Stromal cell of bone marrow (primary cell): ENCODE data around the gene DRC3.
"Not testable (repeated sequence)": the region's sequence is repeated elsewhere in the genome, so short reads cannot be mapped to it uniquely, and the experiment has no call there.

Source experiments
- DNase-seq: peaks from one replicate; pipeline ENCODE4 v3.0.0-alpha.2; 2012; ENCODE audit warnings: low read depth

Gene DRC3

DNA sequence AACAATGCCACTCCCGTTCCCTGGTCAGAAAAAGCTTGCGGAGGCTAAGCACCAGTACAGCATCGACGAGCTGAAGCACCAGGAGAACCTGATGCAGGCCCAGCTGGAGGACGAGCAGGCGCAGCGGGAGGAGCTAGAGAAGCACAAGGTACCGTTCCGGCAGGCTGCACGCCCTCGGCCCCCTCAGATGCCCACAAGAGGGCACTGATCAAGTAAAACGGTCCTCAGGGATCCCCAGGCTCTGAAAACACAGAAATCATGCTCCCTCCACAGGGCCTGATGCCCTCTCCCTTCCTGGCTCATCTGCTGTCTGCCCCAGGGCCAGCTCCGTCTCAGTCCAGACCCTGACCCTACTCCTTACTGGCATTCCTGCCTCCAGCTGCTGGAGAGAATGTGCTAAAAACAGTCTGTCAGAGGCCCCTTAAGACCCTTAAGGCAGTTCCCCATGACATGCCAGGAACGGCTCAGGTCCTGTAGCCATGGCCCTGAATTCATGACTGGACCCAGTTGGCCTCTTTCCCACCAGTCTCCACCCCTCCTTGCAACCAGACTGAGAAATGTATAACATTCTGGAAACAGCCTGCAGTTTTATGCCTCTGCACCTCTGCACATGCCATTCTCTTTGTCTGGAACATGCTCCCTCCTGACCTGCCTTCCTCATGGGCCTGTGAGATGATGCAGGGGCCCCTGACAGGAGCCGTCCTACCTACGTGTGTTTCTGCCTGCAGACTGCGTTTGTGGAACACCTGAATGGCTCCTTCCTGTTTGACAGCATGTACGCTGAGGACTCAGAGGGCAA lies 21.8 kb downstream of the DRC3 start:
- DNase-seq = no peak

DNA sequence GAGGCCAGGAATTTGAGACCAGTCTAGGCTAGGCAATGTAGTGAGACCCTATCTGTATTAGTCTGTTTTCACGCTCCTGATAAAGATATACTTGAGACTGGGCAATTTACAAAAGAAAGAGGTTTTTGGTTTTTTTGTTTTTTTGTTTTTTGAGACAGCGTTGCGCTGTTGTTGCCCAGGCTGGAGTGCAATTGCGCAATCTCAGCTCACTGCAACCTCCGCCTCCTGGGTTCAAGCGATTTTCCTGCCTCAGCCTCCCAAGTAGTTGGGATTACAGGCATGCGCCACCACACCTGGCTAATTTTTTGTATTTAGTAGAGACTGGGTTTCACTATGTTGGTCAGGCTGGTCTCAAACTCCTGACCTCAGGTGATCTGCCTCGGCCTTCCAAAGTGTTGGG lies 23.2 kb downstream of the DRC3 start:
- not testable (repeated sequence) for DNase-seq

DNA sequence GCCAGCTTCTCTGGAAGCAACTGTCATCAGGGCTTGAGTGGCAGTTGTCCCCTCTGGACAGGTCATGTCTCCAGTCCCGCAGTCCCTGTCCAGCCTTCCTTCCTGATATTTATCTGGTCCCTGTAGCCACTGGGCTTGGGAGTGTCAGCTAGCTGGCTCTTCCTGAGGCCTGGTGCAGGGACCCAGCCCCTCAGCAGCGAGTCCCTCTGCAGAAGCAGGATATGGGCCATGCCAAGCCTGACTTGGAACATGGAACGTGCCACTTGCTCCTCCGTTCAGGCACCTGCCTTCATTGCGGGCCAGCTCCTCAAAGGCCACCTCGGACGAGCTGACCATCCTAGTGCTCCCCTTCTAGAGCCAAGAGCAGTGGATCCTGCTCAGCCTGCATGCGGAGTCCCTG lies 26.3 kb downstream of the DRC3 start:
- DNase-seq = no peak

DNA sequence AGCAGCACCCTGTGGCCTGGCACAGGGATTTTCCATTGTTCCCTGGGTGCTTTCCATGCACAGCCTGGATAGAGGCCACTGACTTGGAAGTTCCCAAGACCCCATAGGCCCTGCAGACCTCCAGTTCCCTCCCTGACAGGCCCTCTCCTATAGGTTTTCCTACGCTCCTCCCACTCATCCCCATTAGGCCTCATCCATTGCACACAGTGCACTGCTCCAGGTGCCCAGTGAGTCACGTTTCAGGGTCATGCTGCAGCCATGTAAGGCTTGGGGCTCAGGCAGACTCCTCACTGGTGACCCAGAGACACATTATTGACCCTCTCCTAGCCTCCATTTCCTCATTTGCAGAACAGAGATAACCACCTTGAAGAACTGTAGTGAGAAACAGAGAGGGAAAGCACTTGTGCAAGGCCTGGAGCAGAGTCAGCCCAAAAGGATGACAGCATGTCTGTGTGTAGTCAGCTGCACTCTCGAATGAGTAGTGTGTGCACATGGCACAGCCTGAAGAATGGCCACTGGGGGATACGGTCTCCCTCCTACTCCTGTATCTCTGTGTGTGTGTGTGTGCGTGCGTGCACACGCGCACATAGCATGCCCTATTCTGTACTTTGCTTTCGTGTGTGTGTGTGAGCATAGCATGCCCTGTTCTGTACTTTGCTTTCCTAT lies 26.8 kb downstream of the DRC3 start:
- DNase-seq = no peak

DNA sequence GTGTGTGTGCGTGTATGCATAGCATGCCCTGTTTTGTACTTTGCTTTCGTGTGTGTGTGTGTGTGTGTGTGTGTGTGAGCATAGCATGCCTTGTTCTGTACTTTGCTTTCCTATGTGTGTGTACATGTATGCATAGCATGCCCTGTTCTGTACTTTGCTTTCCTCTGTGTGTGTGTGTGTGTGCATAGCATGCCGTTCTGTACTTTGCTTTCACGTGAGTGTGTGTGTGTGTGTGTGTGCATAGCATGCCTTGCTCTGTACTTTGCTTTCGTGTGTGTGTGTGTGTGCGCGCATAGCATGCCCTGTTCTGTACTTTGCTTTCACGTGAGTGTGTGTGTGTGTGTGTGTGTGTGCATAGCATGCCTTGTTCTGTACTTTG lies 27.4 kb downstream of the DRC3 start:
- no peak for DNase-seq

DNA sequence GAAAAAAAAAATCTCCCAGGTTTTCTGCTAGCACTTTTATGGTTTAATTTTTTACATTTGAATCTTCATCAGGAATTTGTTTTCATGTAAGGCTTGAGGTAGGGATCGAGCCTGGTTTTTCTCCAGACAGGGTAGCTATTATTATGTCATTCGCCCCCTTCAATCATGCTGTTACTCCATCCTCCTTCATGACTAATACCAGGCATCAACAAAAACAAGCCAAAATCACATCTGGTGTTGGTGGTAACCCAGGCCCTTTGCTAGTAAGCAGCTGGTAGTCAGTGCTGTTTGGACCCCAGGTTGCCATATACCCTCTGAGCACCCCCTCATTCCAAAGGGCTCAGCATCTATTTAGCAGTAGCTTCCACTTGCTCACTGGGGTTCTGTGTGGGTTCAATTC lies 29.5 kb downstream of the DRC3 start:
- no peak for DNase-seq

DNA sequence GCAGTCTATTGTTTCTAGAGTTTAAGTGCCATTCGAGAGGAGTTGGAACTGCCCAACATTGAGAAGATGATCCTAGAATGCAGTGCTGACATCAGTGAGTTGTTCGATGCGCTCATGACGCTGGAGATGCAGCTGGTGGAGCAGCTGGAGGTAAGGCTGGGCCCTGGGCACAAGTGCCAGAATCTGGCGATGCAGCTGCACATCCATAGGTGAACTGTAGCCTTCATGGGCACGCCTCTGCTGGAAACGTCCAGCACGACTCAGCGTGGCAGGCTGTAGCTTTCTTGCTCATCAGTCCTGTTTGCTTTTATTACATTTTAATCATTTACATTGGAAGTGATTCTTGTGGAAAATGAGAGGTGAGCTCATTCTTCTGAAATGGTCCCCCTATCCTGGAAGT lies 31.7 kb downstream of the DRC3 start:
- no peak for DNase-seq

DNA sequence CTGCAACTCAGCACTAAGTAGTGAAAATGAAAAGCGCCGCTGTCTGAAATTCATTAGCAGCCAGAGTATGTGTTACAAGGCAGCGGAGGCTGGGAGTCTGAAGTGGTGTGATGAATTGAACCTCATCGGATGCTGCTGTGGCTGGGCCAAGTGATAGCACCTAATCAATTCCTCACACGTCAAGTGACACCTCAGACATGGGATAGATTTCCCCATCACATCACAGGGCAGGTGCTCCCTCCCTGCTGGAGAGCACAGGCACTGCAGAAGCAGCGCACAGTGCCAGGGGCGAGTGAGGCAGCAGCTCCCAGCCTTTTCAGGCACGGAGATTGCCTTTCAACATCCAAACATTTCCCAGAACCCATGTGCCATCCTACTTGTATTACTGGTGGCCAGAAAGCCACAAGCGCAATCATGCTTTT lies 32.2 kb downstream of the DRC3 start:
- no peak for DNase-seq

DNA sequence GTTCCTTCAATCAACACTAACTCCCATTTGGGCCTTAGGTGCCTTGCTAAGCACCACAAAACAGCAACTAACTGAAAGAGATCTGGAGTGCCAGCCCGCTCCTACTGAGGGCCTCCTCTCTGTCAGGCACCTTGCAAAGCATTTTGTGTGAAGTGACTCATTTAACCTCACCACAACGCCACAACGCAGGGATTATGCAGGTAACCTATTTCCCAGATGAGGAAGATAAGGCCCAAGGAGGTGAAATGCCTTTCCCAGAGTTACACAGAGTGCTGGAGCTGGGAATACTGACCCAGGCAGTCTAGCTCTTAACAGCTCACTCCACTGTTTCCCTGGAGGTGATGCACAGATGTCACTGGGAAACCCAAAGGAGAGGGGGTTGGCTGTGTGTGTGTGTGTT lies 32.8 kb downstream of the DRC3 start:
- DNase-seq = no peak

DNA sequence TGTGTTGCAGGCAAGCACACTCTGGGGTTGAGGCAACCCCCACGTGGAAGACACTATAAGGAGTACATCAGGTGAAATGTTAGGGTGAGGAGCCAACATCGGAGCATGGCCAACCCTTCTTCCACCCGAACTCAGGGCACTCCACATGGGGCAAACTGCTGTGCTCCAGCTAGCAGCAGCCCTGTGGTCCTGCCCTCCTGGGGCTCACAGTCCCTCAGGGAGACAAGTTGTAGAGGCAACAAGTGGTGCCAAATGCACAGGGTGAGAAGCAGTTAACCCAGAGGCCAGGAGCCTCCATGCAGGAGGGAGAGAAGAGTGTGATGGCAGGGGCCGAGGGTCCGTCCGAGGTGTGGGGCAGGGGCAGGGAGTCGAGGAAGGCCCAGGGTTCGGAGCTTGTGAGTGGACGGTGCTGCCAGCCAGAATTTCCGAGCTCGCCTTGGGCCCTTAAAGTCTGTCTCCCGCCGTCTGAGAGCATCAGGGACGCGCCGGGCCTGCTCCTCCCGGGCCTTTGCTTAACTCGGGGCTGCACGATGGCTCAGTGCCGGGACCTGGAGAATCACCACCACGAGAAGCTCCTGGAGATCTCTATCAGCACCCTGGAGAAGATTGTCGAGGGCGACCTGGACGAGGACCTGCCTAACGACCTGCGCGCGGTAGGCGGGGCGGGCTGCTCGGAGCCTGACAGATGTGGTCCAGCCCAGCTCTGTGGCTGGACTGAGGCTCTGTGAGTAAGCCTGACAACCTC lies 34.0 kb downstream of the DRC3 start:
- no peak for DNase-seq

DNA sequence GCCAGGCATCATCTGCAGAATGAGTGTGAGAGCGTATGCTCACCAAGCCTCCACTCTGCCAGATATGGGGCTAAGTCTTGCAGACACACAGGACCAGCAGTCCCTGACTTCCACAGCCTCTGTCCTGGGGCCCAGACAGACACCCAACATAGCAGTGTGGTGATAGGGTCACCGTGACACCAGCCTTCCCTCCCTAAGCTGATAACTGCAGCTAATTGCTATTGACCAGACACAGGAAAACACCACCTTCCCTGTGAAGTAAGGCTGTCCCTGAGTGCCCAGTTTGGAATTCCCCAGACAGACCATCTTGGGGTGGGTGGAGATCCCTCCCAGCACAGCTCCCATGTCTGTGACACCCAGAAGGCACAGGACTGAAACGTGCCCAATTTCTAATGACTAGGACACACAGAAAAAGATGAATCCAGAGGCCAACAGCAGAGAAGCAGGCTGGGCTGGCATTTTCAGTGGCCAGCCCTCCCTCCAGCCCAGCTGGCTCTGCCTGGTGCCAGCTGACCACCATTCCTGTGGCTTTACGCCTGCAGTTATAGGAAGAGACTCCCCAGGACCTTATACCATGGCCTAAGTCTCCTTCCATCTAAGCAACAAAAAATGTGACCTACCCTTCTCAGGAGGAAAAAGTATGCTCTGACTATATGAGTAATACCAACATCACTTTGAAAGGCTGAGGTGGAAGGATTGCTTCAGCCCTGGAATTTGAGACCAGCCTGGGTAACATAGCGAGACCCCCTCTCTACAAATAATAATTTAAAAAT lies 36.0 kb downstream of the DRC3 start:
- no peak for DNase-seq

DNA sequence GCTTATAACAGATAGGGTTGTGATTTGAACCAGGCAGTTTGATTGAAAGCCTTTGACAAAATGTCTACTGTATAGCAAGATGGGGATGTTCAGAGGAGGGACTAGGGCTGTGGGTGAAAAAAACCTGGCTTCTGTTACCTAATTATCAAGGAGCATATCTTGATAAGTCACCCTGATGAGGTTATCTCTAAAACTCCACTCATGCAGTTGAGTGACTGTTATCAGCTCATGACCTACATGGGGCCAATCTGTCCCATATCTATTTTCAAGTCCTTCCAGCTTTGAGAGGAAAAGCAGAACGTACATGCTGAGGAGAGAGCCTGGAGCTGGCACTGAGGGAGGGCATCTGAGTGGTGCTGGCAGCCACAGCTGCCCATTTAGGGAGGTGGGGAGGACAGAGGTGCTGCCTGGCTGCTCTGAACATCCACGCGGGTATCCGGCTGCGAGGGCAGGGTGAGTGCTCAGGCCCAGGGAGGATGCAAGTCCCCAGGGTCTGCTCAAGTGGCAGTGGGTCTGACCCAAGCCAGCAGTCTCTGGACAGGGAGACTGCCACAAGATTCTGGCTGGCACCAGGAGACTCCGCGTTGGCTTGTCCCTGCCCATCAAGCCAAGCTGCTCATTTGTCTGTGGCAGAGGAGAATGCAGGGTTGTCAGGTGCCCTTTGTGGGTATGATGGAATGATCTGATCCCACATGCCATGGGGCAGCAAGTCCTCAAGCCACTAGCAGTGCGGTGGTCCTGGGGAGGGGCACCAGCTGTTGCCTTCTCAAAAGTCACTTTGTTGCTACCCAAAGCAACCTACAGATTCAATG lies 37.2 kb downstream of the DRC3 start:
- no peak for DNase-seq

DNA sequence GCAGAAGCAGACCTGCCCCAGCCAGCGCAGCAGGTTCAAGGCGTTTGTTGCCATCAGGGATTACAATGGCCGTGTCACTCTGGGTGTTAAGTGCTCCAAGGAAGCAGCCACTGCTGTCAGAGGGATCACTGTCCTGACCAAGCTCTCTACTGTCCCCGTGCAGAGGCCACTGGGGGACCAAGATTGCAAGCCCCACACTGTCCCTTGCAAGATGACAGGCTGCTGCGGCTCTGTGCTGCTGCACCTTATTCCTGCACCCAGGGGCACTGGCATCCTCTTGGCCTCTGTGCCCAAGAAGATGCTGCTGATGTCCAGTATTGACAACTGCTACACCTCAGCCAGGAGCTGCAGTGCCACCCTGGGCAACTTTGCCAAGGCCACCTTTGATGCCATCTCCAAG lies 38.6 kb downstream of the DRC3 start:
- no peak for DNase-seq

DNA sequence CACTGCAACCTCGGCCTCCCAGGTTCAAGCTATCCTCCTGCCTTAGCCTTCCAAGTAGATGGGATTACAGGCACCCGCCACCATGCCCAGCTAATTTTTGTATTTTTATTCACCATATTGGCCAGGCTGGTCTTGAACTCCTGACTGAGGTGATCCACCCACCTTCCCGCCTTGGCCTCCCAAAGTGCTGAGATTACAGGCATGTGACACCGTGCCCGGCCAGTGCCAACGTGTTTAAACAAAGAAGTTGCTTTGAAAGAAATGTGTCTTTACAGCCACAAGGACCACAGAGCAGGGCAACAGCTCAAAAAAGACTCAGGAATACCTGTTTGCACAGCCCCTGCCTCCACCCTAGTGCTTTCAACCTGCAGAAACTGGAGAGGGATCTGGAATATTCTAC lies 41.3 kb downstream of the DRC3 start:
- DNase-seq = no peak

DNA sequence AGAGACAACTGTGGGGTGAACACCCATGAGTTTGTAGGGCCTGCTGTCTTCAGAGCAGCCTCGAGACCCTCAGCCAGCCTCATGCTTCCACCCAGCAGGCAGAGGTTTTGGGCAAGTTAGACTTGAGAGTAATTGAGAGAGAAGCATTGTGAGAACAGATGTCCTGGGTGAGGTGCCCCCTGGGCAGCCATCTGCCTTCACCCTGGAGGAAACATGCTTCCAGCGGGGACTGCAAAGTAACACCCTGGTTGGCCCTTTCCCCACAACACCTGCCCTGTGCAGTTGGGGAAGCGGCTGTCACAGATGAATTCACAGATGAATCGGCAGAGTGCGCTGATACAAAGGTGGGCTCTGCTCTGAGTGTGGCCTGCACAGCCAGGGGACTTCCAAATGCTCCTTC lies 42.9 kb downstream of the DRC3 start:
- no peak for DNase-seq

DNA sequence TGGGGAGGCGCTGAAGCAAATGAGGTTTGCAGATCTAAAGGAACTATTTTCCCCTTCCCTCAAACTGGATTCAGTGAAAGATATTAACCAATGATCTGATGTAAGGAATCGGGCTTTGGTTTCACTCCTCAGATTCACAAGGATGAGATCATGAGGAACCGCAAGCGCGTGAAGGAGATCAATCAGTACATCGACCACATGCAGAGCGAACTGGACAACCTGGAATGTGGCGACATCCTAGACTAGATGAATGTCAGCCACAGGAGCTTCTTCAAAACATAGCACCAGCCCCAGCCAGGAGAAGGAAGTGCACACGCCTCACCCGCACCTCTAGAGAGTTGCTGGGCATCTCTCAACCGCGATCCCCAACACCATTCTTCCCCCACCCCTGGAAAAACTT lies 43.8 kb downstream of the DRC3 start:
- DNase-seq = no peak

DNA sequence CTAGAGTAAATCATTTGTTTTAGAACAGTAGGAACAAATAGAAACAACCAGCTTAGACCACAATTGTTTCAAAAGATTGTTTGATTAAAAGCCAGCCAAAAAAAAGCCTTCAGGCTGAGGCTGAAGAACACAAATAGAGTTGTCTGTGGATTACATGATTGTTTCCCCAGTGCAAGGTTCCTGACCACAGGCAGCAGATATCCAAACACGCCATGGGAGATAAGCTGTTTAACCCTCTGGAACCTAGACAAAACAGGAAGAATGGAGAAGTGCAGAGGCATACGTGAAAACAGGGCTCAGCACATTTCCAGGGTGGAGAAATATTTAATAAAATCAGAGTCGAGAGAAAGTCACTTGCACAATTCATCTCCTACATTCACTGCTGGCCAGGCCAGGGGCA lies 45.3 kb downstream of the DRC3 start:
- no peak for DNase-seq

DNA sequence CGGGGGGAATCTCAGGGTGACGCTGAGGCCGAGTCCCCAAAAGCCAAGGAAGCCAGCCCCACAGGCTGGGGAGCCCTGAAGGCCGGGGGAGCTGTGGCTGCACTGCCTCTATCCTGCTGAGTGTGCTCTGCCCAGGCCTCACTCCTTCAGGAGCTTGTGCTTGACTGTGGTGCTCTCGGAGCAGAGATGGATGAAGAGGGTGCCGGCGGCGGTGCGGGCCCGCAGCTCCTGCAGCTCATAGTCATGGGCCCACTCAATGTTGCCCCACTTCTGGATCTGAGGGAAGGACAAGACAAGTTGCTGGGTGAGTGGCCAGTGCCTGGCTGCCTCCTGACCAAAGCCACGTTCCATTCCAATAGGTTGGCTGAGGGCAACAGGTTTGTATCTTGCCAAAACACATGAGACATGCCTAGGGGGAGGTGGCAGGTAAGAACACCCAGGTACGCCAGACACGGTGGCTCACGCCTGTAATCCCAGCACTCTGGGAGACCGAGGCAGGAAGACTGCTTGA lies 45.8 kb downstream of the DRC3 start:
- DNase-seq = no peak

DNA sequence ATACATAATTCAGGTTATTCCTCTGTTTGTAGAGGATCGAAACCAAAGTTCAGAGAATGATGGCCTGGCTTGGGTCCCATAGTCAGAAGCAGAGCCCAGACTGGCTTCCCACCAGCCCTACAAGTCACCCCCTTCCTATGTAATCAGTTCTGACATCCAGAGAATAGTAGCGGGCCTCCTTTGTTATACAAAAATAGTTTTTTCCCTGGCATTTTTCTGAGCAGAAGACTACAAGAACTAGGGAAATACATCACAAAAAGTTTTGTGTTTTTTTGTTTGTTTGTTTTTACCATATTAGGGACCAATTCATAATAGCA lies 47.1 kb downstream of the DRC3 start:
- DNase-seq = no peak

DNA sequence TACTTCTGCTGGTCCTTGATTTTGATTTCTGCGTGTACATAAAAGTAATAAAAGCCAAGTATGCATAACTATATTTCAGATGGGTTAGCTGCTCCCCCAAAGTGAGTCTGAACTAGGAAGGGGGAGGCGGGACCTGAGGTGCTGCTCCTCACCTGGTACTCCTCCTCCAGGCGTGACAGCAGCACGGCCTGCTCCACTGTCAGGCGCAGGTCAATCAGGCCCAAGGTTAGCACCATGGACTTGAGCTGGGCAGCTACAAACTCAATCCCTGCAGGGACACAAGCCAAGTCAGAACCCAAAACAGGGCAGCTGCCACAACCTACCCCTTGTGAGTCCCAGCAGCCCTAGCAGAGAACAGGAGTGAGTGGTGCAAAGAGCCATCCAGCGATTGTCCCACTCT lies 48.3 kb downstream of the DRC3 start:
- DNase-seq = no peak

DNA sequence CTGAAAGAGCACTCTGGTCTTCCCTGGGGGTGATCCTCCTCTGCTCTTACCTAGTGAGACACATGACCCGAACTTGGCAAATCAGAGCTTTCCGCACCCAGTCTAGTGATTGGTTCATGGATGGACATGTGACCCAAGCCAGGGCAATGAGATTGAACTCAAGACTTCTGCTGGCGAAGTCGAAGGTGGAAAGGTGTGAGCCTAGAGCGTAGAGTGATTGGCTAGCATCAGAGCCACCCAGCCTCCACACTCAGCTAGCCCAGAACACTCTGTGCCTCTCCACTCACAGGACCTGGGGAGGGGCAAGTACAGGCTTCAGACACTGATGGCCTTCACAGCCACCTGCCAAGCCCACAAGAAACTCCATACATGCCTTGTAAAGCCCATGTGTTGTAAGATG lies 48.7 kb downstream of the DRC3 start:
- no peak for DNase-seq
